ENCODE data around the gene BFSP2.

DNA sequence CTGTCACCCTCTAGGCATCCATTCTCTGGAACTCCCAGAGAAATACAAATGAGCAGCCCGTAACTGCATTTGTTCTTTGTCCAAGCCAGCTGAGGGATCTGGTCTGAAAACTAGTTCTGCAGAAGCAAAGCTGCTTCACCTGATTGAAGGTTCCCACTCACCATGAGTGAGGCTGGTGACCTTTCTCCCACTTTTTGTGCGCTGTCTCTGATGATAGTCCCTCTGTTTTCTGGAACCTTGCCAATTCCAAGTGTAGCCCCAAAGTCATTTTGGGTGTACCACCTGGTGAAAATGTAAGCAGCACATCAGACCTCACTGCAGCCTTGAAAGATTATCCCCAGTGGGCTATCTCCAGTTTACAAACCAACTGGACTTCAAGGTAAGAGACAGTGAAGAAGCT, 39.4 kb upstream of the BFSP2 start:
- TF ChIP-seq, protein P1, sequence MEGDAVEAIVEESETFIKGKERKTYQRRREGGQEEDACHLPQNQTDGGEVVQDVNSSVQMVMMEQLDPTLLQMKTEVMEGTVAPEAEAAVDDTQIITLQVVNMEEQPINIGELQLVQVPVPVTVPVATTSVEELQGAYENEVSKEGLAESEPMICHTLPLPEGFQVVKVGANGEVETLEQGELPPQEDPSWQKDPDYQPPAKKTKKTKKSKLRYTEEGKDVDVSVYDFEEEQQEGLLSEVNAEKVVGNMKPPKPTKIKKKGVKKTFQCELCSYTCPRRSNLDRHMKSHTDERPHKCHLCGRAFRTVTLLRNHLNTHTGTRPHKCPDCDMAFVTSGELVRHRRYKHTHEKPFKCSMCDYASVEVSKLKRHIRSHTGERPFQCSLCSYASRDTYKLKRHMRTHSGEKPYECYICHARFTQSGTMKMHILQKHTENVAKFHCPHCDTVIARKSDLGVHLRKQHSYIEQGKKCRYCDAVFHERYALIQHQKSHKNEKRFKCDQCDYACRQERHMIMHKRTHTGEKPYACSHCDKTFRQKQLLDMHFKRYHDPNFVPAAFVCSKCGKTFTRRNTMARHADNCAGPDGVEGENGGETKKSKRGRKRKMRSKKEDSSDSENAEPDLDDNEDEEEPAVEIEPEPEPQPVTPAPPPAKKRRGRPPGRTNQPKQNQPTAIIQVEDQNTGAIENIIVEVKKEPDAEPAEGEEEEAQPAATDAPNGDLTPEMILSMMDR (IDR thresholded peaks at IDR 0.05 in 4 of 5, conservative IDR thresholded peaks at IDR 0.05 in 1 of 5): no peak
- no peak for TF ChIP-seq POLR2A (IDR thresholded peaks at IDR 0.05)

Measured in gastrocnemius medialis (tissue), 4 donors.